GM21528 (cell line): Measurements from ENCODE around the gene STRA6.

Experiments
- ATAC-seq: cut with Tn5 transposase; IDR thresholded peaks from one replicate; pipeline ENCODE4 v1.9.1; 2021; ENCODE audit warnings: mild to moderate bottlenecking, moderate library complexity; ENCODE audit not compliant: unreplicated experiment, low FRiP score

Gene STRA6

DNA sequence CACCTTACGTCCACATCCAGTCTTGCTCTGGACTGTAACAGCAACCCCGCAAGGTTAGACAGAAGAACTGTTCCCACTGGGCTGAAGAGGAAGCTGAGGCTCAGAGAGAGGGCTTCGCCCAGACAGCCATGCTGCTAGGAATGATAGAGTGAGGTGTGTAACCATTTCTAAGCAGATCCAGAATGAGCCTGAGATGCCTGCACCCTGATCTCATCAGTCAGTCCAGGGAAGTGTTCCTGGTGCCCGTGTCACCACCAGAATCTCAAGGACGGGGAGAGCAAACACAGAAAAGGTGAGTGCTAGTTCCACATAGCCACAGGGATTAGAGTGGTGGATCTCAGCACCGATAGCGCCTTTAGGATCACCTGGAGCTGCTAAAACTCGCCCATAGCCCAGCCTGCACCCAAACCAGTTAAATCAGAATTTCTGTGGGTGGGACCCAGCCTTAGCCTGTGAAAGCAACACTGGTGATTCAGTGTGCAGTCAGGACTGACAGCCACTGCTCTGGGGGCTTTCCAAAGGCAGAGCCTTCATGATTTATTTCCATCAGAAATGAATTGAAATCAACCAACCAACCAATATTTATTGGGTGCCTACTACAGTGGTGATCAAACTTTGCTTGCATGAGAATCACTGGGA, 16.8 kb downstream of the STRA6 start:
- ATAC-seq: no peak

DNA sequence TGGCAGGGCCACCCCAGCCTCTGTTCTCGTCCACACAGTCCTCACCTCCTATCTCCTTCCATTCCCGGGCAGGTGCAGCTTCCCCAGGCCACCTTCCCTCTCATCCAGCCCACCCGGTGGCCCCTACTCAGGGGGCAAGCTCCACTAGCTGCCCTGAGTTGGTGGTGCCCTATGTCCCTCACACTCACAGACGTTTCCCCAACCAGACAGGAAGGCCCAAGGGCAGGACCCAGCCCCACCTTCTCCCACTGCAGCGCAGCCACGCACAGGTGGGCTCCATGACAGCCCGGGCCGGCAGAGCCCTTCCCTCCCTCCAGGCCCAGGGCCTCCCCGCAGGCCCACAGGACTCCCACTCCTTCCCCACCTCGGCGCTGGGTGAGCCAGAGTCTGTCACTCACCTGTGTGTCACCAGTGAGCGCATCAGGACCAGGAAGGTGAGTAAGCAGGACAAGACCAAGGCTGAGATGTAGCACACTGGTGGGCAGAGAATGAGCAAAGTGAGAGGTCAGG, 17.9 kb downstream of the STRA6 start:
- no peak for ATAC-seq

DNA sequence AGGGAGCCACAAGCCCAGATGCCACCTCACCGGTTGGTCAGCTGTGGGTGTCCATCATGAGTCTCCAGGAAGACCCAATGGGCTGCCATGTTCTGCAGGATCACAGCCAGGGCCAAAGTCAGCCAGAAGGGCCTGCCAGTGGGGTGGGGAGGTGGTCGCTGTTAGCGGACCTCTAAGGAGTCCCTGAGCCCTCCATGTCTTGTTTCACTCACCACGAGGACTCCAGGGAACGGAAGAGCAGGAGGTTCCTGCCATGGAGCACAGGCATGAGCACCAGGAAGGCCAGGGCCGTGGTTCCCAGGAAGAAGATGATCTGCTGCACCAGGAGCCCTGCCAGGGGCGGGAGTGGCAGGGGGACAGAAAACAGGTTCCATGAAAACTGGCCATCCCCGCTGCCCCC, 20.5 kb downstream of the STRA6 start:
- no peak for ATAC-seq

DNA sequence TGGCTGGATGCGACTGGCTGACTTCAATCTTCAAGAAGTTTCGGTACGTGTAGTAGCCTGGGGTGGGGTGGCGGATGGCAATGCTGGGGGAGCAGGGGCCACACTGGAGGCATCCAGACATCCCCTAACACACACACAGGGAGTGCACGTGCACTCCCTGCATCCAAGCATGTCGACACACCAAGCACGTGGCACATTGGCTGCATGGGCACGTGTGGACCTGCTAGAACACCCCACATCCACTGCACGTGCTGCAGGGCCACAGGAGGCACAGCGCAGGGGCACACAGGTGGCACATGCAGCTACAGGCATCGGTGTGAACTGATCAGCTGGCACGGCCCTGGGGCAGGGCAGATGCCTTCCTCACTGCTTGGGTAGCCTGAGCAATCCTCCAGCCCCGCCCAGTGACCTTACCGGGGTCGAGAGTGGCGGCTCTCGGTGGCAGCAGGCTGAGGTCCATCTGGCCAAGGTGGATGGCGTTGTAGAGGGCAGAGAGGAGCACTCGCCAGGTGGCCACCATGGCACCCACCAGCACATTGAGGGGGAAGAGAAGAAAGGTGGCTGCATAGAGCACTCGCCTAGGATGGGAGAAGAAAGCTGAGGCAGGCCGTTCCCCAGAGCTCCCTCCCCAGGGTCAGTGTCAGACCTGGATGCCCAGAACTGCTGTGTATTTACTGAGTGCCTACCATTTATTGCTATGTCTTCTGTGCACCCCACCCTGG, 21.5 kb downstream of the STRA6 start:
- ATAC-seq: no peak

- ATAC-seq: no peak
Observed at GRCh38 chr15:74179983-74180880, 22.4 kb downstream of the STRA6 start.

DNA sequence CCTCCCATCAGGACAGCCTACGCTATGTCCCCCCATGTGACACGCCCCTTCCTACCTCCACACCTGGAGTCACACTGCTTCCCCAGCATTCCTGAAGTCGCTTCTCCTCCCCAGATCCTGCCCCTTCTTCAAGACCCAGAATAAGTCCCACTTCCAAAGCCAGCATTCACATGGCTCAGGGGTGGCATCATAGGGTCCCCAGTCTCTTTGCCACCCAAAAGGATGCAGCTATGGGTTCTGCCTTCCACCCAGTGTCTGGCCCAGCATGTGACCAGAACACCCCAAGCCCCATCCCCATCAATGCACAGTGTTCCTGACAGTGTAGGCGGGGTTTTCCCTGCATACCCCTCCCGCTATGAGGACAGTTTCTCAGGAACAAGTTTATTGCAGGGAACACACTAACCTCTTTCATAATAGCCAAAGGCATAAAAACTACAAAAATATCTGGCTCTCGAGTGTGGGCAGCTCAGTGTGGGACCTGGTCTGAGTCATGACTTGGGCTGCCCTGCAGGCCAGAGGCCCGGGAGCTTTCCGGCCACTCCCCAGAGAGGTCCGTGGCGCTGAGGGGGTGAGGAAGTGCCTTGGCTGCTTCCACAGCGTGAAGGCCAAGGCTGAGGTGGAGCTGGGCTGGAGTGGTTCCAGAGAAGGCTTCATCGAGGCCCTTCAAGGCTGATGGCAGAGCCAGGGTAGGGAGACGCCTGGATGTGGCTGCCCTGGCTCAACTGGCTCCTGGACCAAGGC, 23.3 kb downstream of the STRA6 start:
- ATAC-seq: no peak

DNA sequence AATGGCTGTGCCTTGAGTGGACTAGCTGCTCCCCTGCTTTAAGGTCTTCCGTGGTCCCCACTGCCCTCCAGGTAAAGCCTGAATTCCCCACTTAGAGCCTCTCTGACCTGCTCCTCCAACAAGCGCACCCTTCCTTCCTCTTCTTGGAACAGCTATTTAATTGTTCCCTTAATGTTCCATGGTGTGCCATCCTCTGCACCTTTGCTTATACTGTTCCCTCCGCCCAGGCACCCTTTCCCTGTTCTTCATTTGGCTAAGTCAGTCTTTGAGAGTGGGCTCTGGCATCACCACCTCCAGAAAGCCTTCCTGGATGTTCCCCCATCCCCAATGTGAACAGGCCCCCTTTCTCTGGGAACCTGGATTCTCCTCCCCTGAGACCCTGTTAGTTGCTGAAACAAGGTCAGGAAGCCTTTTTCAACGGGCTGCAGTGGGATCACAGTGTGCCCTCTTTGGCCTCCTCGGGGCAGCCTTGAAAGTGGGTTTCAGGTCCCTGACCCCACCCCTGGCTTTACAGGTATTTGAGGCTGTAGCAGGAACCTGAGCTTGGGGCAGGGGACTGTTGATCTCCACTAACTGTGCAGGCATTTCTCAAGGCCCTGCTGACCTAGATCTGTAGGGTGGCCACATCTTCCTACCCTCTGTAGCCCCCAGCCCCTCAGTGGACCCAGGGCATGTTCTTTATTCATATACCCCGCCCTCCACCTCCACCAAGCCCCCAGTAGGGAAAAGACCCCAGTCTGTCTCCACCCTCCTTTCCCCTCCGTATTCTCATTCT, 24.1 kb downstream of the STRA6 start:
- ATAC-seq: no peak

- ATAC-seq: no peak
Observed at GRCh38 chr15:74176262-74177214, 26.0 kb downstream of the STRA6 start.

- no peak for ATAC-seq
Observed at GRCh38 chr15:74175271-74176191, 27.1 kb downstream of the STRA6 start.

- ATAC-seq: no peak
Observed at GRCh38 chr15:74174958-74175253, 27.7 kb downstream of the STRA6 start.

DNA sequence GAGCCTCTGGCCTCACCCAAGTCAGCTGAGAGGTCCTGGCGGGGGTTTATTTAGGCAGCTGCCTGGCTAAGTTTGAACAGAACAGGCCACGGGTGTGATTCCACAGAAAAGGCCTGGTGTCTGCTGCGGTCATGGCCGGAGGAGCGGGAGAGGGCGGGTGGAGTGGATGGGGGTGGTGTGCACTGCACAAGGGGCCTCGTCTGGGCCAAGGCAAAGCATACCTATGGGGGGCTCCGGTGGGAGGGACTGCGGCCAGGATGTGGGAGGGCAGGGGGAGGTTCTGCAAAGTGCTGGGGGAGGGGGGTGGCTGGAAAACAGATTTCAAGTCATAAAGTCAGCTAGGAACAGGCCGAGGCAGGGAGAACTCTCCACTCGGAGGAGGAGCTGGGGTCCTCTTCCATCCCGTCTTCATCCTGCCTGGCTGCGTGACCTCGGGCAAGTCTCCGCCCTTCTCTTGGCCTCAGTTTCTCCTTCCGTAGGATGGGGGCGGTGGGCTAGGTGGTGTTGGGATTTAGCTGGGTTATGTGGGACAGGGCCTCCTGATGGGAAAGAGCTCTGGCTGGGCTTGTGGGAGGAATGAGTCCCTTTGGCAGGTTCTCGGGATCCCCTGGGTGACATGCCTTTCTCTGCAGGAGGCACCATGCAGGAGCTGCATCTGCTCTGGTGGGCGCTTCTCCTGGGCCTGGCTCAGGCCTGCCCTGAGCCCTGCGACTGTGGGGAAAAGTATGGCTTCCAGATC, 28.2 kb downstream of the STRA6 start:
- ATAC-seq: no peak

GRCh38 chr15:74173380-74174218, 29.0 kb downstream of the STRA6 start, which contains the start of gene ISLR:
Gene ISLR, plus strand, starts transcription at chr15:74173710. Its CDS starts 1,149 bp downstream, at chr15:74174859.
- ATAC-seq: no peak

DNA sequence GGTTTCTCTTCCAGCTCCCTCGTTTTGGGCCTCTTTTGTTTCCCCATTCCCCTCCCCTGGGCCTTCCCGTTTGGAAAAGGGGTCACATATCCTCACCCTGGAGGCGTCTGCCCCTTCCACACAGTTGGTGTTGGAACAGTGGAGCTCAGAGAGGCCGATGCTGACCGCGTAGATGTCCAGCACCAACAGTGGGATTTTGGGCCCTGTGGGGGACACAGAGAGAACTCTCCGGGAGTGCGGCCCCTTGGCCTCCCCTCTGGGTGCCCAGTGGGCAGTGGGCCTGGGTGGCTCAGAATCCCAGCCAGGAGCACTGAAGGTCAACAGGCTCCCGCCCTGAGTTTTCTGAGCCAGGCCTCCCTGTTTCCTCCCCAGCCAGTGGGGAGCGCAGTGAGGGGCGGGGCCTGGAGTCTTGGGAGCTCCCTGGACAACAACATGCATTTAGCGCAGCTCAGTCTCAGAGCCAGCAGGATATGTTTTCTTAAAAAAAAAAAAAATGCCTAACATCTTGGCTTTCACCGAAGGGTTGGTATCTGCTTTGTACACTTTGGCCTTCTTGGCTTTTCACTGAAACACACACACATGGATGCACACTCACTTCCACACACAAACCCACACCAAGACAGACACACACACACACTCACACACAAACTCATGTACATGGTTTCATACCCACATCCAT, 29.7 kb downstream of the STRA6 start:
- no peak for ATAC-seq

DNA sequence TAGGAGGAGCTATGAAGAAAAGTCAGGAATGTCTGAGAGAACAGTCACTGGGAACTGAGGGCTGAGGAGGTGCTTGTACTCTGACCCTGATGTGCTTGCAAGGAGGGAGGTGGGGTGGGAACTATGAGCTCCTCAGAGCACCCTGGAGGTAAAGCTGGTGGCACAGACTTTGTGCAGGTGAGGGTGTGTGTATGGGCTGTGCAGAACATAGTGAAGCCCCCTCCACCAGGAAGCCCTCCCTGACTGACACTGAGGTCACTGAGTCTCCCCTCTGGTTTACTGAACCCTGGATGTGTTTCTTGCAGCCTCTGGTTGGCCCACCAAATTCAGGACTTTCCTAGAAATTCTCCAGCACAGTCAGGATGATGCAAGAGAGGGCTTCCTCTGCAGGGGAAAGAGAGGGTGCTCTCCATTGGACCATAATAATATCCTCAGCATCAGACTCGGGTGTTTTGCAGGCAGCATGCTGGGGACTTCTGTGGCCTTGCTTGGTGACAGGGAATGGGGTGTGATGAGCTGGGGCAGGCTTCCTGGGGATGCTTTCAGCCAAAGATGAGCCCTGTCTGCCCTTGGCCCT, 30.5 kb downstream of the STRA6 start:
- ATAC-seq: no peak

DNA sequence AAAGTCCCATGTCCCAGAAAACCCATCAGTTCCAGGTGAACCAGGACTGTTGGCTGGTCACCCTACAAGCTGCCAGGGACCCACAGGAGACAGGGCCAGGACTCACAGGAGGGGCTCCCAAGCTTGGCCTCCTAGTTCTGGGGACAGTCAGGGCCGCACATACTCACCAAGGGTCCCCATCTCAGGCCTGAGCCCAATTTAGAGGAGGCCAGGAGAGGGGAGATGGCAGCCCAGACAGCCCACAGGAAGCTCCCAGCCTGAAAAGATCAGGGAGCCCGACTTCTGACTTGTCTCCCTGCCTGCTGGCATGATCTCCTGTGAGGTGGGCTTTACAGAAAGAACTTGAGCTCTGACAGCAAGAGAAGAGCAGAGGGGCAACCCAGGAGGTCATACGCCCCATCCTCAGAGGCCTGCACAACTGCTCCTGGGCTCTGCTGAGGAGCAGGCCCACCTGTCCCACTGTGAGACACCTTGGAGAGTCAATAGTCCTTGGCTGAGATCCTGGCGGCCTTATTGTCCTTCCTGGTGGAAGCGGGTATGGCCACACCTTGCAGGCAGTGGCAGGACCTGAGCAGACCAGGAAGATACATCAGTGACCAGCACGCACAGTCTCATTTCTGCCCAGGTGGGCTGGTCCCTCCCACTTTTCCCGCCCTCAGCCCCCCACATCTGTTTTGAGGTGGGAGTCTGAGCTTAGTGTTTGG, 31.6 kb downstream of the STRA6 start:
- no peak for ATAC-seq
